Left ventricle myocardium superior (tissue), 1 donor: ENCODE measurements around the gene TRIM37. TPM values are rescaled to one million over a fixed set of nuclear protein-coding genes. Genes with fewer than 3 reads are reported as not detected.

Experiments
- ATAC-seq: fragments of 200-7000 bp; cut with Tn5 transposase; one replicate; pipeline ENCODE4 v1.9.1; 2020; ENCODE audit warnings: mild to moderate bottlenecking, moderate library complexity
- DNase-seq: peaks from one replicate; pipeline ENCODE4 v3.0.0-alpha.2; 2020
- intact Hi-C: fragments of 100-400 bp; cut with micrococcal nuclease; formaldehyde crosslinking; loops from one replicate; pipeline ENCODE4 v1.11.0; 2022
- total RNA-seq: library from RNA; stranded (reverse); fragmentation: NEBNext Ultra II Directional; extraction: Animal tissue kit (Norgen Biotek cat#: 25700); gene quantifications from one replicate; pipeline ENCODE4 v1.2.1, GENCODE V29; 2021
- donor health status: DM: no; HTN: yes; CAD: no; lungs with severe emphysema.

The TRIM37 gene
- total RNA-seq, 1 donor from 2014 or later: 19.4 TPM

DNA sequence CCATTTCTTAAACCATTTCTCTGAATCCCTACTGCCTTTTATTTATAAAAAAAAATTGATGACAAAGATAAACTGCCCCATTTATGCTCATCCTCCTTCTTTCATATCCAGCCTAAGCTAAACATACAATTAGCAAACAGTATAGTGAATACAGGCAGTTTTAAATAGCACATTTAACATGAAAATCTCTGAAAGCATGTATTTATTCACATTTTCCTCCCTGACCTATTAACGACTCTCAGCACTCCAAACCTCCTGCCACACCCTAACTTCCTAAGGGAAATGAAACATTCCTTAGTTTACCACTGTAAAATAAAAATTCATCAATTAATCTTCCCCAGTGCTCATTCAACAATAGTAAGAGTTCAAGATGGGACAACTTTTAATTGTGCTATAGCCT is 56.9 kb downstream of the TRIM37 start:
- intact Hi-C loops: no loop called here
- no peak for ATAC-seq

DNA sequence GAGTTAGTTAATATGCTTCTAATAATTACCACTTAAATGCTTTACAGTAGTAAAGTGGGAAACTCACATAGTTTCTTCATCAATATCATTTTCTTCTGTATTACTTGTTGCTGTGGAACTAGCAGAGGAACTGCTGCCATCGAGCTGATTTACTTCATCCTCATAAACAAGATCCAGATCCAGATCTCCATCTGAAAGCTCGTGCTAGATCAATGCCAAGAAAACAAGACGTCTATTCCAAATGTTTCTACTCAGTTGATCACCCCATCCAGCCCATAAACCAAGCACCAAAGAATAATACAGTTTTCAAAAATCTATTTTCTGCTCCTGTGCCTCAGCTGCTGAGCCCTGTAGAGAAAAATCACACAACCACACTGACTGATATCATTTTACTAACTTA is 59.1 kb downstream of the TRIM37 start:
- ATAC-seq: no peak
- intact Hi-C loops: no loop called here
- no peak for DNase-seq

More for the DNA sequence above, 56.9 kb downstream of the TRIM37 start:
- DNase-seq: no peak

DNA sequence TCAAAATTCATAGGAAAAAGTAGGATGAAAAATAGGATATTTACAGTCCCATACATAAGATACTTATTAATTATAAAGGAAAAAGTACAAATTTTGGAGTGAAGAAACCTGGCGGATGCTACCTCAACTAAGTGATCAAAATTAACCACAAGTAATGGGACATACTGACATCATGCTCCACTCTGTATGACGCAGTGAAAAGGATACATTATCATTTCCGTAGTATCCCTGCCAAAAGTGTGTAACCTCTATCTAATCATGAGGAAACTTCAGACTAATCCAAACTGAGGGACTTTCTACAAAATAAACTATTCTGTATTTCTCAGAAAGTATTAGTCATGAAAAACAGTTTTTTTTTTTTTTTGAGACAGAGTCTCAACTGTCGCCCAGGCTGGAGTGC is 60.5 kb downstream of the TRIM37 start:
- ATAC-seq (no peak), DNase-seq (no peak)
- intact Hi-C loops: no loop called here

DNA sequence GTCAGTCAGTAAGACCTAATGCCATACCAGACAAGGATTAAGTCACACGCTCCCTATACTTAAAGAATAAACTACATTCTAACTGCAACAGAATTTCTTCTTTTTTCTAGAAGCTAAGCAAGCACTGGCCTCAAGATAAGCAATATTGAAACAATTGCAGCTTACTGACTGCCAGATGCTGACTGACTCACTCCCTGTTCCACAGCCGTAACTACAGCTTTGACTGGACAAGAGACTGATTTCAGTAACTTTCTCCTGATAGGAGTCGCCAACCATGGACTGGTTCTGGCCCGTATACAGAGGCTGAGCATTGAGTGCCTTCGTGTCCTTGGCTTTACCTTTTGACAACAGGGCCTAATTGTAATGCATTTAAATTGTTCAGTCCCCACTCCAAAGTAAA is 67.9 kb downstream of the TRIM37 start:
- peak; percentile 79 for ATAC-seq
- intact Hi-C loops: no loop called here

DNA sequence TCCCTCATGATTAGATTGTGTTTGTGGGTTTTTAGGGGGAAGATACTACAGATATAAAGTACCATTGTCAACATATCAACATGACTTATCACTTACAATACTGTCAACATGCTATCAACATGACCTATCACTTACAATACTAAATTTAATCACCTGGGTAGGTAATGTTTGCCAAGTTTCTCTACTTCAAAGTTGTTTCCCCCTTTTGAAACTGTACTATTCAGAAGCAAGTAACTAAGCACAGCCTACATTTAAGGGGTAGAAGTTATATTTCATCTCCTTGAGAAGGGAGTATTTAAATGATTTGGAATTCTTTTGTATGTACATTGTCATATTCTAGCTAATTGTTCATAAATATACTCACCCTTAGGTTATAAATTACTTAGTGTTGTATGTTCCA is 68.7 kb downstream of the TRIM37 start:
- ATAC-seq (no peak), DNase-seq (no peak)
- intact Hi-C loops: no loop called here

More for the DNA sequence above, 67.9 kb downstream of the TRIM37 start:
- no peak for DNase-seq

DNA sequence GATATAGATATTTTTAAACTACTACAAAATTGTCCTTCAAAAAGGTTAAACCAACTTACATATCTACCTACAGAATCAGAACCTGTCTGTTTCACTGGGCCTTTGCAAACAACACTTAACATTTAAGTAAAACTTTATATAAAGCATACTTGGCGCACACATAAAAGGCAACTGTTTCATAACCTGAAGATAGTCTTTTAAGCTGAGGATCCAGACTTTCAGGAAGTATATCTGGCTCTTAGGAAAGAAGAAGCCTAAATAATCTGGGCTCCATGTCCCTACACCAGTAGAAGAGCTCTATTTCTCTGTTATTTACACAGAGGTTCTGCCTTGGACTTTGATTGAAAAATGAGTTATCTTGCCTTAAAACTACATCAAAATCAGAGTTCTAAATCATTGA is 75.9 kb downstream of the TRIM37 start:
- intact Hi-C loops: no loop called here
- ATAC-seq: no peak

DNA sequence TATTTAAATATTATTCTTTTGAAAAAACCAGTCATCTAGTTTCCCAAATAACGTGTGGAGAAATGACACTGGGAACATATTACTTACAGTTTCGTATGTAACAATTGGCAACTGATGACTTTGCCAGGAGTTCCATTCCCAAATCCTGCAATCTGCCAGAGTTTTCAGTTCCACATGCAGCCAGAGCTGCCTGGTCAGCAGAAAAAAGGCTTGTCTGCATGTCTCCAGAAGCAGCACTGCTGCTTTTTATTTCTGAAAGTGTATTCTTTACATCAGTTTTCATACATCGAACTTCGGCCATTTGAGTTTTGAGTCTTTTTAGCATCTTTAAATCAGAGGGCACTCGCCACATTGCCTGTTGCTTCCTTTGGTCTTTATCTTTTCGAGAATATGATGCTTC is 78.4 kb downstream of the TRIM37 start:
- DNase-seq (no peak), ATAC-seq (no peak)
- intact Hi-C loops: no loop called here

More for the DNA sequence above, 75.9 kb downstream of the TRIM37 start:
- no peak for DNase-seq

DNA sequence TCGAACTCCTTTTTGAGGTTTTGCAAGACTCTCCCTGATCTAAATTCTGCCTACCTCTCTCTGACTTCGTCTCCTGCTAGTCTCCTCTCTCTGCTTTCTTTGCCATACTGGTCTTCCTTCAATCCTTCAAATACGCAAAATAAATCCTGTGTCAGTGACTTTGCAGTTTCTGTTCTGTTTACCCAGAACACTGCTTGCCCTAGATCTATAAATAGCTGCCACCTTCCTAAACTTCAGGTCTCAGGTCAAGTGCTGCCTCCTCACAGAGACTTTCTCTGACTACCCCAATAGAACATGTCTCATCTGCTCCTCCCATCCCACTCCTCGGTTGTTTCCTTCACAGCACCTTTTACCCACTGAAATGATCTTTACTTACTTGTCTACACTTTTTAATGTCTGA is 78.9 kb downstream of the TRIM37 start:
- DNase-seq (no peak), ATAC-seq (peak; percentile 46)
- intact Hi-C loops: no loop called here

DNA sequence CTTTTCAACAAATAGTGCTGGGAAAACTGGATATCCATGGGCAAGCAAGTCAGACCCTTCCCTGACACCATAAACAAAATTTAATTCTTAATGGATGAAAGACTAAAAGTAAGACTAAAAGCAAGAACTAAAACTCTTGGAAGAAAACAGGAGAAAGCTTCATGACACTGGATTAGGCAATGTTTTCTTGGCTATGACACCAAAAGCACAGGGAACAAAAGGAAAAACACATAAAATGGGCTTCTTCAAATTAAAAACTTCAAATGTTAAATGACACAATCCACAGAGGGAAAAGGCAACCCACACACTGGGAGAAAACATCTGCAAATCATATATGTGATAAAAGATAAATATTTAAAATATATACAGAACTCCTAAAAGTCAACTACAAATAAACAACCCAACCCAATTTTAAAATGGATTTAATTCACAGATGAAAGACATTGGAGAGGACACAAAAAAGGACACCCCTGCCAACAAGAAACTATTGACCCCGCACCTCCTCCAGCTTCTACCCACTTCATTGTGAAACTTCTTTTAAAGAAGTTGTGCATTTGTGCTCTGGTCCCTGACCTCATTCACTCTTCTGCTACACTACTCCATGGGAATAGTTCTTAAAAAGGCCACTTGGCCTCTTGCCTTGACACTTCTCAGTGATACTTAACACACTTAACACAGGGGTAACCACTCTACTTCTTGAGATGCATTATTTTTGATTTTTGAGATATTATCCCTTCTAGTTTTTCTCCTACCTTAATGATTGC is 80.3 kb downstream of the TRIM37 start:
- intact Hi-C loops: no loop called here
- DNase-seq: no peak
- peak; percentile 74 for ATAC-seq

DNA sequence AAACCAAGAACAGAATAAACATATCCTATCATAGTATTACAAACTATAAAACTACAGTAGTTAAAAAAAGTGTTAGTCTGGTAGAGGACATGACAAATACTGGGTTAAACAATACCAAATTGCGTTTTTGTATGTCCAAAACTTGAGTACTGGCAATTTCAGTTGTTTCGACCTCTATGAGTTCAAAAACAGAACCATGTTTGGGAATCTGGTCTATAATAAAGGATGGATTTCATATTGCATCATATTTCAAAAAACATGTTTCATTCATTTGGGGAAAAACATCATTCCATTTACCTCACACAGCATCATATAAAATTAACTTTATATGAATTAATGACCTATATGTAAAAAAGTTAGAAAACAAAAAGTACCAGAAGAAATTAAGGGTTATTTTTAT is 81.8 kb downstream of the TRIM37 start:
- ATAC-seq (no peak), DNase-seq (no peak)
- intact Hi-C loops: no loop called here

DNA sequence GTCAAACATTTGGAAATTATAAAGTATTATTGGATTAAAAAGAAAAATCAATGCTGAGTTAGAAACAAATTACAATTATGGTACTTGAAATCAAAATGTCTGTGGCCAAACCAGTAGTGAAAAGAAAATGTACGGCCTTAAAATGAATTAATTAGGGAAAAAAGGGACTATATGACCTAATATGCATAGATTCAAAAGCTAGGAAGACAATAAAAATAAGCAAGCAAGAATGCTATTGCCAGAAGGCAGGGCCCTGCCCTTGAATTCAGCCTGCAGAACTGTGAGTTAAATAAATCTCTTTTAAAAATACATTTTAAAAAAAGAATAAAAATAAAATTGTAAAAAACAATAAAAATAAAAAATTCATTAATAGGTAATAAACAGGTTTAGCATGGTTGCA is 88.7 kb downstream of the TRIM37 start:
- intact Hi-C loops: no loop called here
- ATAC-seq: no peak

DNA sequence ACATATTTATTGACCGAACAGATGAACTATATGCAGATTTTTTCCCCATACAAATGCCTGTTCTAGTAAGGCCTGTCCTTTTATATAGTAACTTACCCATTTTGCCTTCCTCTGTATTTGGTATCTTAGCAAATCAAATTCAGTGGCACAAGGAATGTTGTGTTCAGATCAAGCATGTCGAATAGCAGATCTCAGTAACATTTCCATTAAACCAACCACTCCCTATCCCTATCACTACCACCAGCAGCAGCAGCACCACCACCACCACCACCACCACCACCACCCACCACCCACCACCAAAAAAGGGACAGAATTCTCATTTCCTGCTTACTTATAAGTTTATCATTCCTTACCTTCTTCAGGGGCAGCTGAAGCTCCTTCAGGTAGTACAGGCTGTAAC is 94.7 kb downstream of the TRIM37 start:
- no peak for ATAC-seq
- intact Hi-C loops: no loop called here

More for the DNA sequence above, 88.7 kb downstream of the TRIM37 start:
- no peak for DNase-seq

DNA sequence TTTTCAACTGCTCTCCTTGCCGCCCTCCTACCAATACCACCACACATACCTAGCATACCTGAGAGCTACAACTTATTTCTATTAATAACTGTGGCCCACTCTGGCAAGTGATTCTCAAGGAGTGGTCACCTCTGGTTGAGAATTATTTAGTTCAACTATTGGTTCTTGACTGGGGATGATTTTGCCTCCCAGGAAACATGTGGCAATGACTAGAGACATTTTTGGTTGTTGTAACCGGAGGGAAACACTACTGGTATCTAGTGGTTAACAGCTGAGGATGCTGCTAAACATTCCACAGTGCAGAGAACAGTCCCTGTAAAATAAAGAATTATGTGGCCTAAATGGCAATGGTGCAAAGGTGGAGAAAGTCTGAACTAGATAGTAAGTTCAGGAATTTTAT is 96.7 kb downstream of the TRIM37 start:
- ATAC-seq (no peak), DNase-seq (no peak)
- intact Hi-C loops: no loop called here

More for the DNA sequence above, 94.7 kb downstream of the TRIM37 start:
- no peak for DNase-seq

DNA sequence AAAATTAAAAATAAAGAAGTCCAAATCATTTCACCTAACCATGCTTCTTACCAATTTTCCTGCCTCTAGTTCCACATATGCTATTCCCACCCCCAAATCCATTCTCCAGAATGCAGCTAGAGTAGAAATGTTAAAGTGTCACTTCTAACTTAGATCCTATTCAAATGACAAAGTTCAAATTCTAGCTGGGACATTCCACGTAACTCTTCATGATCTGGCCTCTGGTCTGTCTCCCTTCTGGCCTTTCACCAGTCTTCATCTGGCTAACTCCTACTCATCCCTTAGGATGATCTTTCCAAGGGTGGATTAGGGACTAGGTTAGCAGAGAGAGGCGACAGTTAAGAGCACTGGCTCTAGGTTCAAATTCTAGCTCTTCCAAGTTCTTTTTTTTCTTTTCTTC is 97.9 kb downstream of the TRIM37 start:
- no peak for DNase-seq
- no peak for ATAC-seq
- intact Hi-C loops: loop anchor here (5.0 to 10.0 kb wide), 3 partner anchors 296 to 494 kb away; partner anchors contain the start of gene MTMR4

DNA sequence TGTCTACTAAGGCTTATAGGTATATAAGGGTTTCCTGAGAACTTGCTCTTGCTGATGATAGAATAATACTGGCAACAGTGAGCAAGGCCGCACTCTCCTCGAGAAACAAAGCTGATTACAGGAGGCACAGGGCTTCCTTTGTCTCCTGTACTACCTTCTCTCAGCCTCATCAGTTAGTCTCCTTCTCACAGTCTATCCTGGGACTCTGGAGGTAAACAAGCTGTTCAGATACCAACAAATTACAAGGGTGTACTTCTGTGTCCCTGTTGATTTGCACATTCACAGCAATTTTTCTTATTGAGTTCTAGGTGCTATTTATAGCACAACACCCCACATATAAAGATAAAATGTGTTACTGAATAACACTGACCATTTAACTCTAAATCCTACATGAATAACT is 98.7 kb downstream of the TRIM37 start:
- ATAC-seq: peak; percentile 33
- no peak for DNase-seq
- intact Hi-C loops: loop anchor here (5.0 to 10.0 kb wide), 3 partner anchors 296 to 493 kb away; partner anchors contain the start of gene MTMR4

DNA sequence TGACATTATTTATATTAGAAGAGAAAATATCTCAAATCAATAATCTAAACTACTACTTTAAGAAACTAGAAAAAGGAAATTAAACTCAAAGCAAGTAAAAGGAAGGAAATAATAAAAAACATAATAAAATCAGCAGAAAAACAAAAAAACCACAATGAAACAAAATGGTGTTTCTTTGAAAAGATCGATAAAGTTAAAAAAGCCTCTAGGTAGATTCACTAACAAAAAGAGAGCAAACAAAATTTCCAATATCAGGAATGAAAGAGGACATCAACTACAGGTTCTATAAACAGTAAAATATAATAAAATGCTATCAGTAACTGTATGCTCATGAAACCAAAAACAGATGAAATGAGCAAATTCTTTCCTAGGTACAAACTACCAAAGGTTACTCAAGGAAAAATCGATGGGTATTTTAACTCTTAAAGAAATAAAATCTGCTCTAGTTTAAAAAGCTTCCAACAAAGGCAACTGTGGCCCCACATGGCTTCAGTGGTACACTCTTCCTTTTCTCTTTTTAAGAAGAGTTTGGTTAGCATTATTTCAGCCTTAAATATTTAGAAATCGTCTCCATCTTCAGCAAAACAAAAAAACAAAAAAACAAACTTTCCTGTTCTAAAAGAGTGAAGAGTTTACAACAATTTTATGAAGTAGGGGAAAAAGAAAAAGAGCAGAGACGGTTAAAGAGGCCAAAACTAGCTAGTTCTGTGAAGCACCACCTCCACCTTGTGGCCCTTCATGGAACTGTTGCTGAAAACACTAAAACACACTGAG is 102.2 kb downstream of the TRIM37 start:
- intact Hi-C loops: loop anchor here (5.0 to 10.0 kb wide), 3 partner anchors 292 to 490 kb away; partner anchors contain the start of gene MTMR4
- peak; percentile 72 for ATAC-seq
- DNase-seq: peak; percentile 37

DNA sequence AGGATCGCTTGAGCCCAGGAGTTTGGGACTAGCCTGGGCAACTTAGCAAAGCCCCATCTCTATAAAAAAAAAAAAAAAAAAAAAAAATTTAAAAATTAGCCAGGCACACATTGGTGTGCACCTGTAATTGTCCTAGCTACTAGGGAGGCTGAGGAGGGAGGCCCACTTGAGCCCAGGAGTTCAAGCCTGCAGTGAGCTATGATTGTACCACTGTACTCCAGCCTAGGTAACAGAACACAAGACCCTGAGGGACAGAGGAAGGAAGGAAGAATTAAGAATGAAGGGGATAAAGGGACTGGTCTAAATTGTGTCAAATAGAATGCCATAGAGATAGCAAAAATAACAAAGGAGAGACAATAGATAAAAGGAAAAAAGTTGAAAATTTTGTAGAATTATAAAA is 102.8 kb downstream of the TRIM37 start:
- DNase-seq: no peak
- intact Hi-C loops: loop anchor here (10.0 kb wide), 1 partner anchor 489 kb away; the partner anchor contains the start of gene MTMR4
- ATAC-seq: no peak

DNA sequence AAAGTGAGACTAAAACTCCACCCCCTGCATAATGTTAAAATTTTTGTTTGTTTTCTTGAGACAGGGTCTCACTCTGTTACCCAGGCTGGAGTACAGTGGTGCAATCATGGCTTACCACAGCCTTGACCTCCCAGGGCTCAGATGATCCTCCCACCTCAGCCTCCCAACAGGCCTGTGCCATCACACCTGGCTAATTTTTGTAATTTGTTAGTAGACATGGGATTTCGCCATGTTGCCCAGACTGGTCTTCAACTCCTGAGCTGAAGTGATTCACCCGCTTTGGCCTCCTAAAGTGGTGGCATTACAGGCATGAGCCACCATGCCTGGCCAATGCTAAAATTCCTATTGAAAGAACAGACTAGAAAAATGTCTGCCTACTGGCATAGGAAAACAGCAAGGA is 103.8 kb downstream of the TRIM37 start:
- intact Hi-C loops: loop anchor here (10.0 kb wide), 1 partner anchor 488 kb away; the partner anchor contains the start of gene MTMR4
- DNase-seq (no peak), ATAC-seq (no peak)

DNA sequence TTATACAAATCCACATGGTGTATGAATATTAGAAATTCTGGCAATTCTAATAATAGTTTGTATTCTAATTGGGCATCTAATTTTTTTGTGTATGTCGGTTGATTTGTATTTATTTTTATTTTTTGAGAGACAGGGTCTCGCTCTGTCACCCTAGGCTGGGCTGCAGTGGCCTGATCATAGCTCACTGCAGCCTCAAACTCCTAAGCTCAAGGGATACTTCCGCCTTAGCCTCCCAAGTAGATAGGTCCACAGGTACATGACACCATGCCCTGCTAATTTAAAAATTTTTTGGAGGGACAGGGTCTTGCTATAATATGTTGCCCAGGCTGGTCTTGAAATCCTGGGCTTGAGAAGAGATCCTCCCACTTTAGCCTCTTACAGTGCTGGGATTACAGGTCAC is 104.6 kb downstream of the TRIM37 start:
- no peak for DNase-seq
- intact Hi-C loops: loop anchor here (10.0 kb wide), 1 partner anchor 487 kb away; the partner anchor contains the start of gene MTMR4
- ATAC-seq: no peak
